Peyer's patch (tissue), 4 donors: ENCODE measurements around the gene MRM3.
"Not testable (repeated sequence)": the region's sequence is repeated elsewhere in the genome, so short reads cannot be mapped to it uniquely, and the experiment has no call there.

Source experiments
- CTCF ChIP-seq, 6 experiments: fragments of 450-650 bp in 4 of 6; fragments of 200-600 bp in 2 of 6; sonication (generic) in 1 of 6; IDR thresholded peaks; one replicate each; pipeline ENCODE4 v1.5.1; 2017 to 2019; ENCODE audit warnings: antibody characterized with exemption in 6 of 6, mild to moderate bottlenecking in 3 of 6, moderate library complexity in 1 of 6
- POLR2A ChIP-seq, 2 donors: fragments of 450-650 bp; IDR thresholded peaks; one replicate each; pipeline ENCODE4 v1.5.1; 2017; ENCODE audit warnings: antibody characterized with exemption in 2 of 2, mild to moderate bottlenecking in 2 of 2, moderate library complexity in 2 of 2

GRCh38 chr17:785901-786300, 3.7 kb downstream of the MRM3 start:
- TF ChIP-seq POLR2A, CTCF (IDR thresholded peaks at IDR 0.05): not testable (repeated sequence)
